Tibial nerve (tissue), 4 donors: ENCODE results near the gene NFIB.

Source experiments
- EP300 ChIP-seq, 2 donors: sonication (generic); formaldehyde crosslinking; IDR thresholded peaks; one replicate each; pipeline ENCODE4 v1.6.1; 2017; ENCODE audit warnings: antibody characterized with exemption in 2 of 2, mild to moderate bottlenecking in 1 of 2
- TF ChIP-seq, protein P1 (sequence below), 5 experiments: fragments of 200-600 bp in 3 of 5; fragments of 450-650 bp in 2 of 5; sonication (generic) in 3 of 5; IDR thresholded peaks; one replicate each; pipeline ENCODE4 v1.5.1; 2016 to 2019; ENCODE audit warnings: antibody characterized with exemption in 5 of 5, mild to moderate bottlenecking in 3 of 5, moderate library complexity in 2 of 5

DNA sequence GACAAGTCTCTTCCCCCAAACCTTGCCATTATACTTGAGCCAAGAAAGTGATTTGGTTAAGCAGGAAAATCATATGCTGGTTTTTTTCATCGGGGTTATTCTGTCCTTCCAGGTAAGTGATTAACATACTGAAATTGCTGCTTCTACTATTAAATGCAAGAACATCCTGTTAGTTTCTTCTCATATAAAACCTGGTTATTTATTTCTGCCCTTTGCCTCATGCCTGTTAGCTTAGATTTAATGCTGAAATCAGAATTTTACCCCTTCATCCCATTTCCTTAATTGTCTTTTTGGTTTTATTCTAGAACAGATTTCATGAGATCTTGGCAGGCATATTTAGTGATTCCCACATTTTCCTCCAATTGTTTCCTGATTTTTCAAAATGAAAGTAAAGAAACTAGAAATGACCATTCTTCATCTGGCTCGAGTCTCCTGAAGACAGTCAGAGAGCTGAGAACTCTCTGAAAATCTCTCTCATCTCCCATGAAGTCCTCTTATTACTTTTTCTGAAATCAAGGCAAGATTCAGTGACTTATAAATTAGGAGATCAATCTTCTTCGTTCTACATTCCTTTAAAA is 132.9 kb downstream of the NFIB start:
- TF ChIP-seq, protein P1, sequence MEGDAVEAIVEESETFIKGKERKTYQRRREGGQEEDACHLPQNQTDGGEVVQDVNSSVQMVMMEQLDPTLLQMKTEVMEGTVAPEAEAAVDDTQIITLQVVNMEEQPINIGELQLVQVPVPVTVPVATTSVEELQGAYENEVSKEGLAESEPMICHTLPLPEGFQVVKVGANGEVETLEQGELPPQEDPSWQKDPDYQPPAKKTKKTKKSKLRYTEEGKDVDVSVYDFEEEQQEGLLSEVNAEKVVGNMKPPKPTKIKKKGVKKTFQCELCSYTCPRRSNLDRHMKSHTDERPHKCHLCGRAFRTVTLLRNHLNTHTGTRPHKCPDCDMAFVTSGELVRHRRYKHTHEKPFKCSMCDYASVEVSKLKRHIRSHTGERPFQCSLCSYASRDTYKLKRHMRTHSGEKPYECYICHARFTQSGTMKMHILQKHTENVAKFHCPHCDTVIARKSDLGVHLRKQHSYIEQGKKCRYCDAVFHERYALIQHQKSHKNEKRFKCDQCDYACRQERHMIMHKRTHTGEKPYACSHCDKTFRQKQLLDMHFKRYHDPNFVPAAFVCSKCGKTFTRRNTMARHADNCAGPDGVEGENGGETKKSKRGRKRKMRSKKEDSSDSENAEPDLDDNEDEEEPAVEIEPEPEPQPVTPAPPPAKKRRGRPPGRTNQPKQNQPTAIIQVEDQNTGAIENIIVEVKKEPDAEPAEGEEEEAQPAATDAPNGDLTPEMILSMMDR (IDR thresholded peaks at IDR 0.05), result no peak
- TF ChIP-seq EP300 (IDR thresholded peaks at IDR 0.05), result no peak
